ENCODE data around the gene SPATA6. TPM values are rescaled to one million over a fixed set of nuclear protein-coding genes. Genes with fewer than 3 reads are reported as not detected.
"Not testable (repeated sequence)": the region's sequence is repeated elsewhere in the genome, so short reads cannot be mapped to it uniquely, and the experiment has no call there.

SPATA6 gene
- 0.16 TPM in 1 of 2 replicates, not detected in the other for total RNA-seq (2014; rRNA removed; shearing (Covaris generic))
- polyA plus RNA-seq (2015; cell fraction: cytosol; rRNA removed): 1.1 and 1.3 TPM in 2 replicates
- polyA plus RNA-seq (2015; cell fraction: nucleus; rRNA removed): 2.7 and 3.0 TPM in 2 replicates

DNA sequence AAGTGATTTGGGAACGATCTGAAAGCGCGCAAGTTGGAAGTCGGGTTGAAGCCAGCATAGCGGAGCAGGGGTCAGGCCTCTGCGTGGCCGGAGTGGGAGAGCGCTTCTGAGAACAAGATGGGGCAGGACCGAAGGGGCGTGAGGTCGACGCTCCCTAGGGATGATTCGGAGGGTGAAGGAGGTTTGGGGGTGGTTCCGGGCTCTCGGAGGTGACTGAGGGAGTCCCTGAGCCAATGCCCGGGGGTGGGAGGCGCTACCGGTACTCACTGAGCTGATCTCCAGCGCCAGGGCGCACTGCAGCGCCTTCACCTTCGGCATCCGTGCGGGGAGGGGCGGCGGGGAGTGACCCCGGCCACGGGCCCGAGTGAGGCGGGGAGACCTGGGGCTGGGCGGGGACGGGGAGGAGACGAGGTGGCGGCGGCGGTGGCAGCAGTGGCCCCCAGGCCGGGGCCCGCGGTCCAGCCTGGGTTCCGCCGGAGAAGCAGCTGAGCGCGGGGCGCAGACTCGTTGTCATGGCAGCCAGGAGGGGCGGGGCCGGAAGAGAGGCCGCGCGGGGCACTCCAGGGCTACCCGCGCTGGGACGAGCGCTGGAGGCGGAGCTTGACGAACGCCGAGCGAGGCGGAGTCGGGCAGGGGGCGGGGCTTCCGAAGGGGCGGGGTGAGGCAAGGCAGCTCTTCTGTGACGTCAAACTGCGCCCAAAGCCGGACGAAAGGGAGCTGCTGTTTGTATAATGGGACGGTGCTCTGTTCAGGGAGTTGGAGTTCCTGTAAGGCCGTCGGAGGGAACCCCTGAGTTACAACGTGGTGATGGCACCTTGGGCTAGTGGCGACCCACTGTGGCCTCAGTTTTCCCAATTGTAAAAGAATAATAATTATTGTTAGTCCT is at the start of gene SPATA6:
Gene SPATA6, minus strand, starts transcription at position 514 of the 886 bp plus-strand sequence. Its CDS starts 196 bp downstream, at position 318.
- peak; percentile 55 for DNase-seq (ENCODE audit: low read depth)

DNA sequence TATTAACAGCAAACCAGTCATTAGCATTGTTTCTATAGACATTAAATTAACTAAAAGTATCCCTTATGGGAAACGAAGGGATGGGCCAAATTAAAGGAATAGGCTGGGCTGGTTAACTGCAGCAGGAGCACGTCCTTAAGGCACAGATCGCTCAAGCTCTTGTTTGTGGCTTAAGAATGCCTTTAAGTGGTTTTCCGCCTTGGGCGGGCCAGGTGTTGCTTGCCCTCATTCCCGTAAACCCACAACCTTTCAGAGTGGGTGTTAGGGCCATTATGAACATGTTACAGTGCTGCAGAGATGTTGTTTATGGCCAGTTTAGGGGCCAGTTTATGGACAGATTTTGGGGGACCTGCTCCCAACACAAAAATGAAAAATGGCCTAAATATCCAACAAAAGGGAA is 47.9 kb upstream of the SPATA6 start:
- not testable (repeated sequence) for DNase-seq (ENCODE audit: low read depth)

- no peak for DNase-seq (ENCODE audit: low read depth)
Observed at GRCh38 chr1:48506870-48507269, 34.9 kb upstream of the SPATA6 start.

DNA sequence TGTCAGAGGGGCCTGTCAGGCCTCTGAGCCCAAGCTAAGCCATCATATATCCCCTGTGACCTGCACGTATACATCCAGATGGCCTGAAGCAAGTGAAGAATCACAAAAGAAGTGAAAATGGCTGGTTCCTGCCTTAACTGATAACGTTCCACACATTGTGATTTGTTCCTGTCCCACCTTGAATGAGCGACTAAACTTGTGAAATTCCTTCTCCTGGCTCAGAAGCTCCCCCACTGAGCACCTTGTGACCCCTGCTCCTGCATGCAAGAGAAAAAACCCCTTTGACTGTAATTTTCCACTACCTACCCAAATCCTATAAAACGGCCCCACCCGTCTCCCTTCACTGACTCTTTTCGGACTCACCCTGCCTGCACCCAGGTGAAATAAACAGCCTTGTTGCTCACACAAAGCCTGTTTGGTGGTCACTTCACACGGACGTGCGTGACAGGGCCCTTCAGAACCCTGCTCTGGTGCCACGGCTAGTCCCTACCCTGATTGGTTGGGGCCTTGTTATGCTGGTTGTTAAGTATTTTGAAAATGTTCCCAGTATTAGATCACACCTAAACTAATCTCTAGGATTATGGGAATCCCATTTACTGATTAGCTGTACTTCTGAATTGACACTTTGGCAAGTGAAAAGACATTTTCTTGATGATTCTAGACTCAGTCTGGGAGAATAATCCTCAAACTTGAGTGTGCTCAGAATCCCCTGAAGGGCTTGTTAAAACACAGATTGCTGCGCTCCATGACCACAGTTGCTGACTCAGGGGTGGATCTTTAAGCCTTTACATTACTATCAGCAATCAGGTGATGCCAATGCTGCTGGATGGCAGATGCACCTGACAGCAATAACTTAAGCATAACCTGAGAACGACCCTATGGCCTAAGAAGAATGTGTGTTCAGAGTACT is 28.8 kb upstream of the SPATA6 start:
- no peak for DNase-seq (ENCODE audit: low read depth)

- no peak for DNase-seq (ENCODE audit: low read depth)
Observed at GRCh38 chr1:48499211-48499735, 27.3 kb upstream of the SPATA6 start.

DNA sequence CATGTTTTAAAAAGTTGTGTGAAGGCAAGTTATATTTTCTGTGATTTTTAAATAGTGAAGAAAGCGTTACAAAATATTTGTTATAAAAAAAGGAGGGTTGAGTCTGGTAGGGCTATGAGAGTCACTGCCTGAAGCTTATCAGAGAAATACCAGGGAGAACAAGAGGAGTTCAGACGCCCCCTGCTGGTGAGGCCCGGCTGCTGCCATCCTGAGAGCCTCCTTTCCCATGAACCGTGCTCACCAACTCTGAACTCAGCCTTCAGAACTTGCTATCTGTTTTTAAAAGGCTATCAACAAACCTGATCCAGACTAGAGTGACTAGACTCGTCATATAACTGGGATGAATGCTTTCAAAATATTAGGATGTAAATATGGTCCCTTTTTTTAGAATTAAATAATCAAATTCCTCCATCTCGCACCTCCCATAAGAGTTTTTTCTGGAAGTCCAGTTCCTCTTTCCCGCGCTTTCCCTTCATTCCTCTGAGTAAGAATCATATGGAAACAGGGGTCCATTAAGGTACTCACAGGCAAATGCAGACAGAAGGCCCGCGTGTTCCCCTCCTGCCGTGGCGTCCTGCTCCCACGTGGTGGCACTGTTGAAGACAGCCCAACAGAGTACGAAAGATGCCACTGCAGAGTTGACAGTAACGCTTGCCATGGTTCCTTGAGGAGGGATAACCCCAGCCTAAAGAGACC is 26.2 kb upstream of the SPATA6 start:
- DNase-seq (ENCODE audit: low read depth): peak; percentile 69

DNA sequence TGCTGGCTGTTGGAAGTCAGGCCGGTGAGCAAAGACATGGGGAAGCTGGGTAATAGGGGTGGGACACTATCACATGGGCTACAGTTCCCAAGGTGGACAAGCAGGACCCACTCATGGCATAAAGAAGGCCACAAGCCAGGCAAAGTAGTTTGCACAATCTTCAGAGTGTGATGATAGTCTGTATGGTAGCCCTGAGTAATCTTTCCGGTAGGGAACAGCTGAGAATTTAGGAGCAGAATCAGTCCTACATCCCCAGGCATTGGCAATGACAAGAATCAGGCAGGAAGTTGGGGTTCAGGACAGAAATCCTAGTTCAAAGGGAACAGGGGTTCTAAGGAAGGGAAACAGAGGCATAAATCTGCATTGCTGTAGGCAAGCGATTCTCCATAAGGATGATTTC is 23.9 kb upstream of the SPATA6 start:
- no peak for DNase-seq (ENCODE audit: low read depth)

- DNase-seq (ENCODE audit: low read depth): no peak
Observed at GRCh38 chr1:48495166-48495565, 23.2 kb upstream of the SPATA6 start.

DNA sequence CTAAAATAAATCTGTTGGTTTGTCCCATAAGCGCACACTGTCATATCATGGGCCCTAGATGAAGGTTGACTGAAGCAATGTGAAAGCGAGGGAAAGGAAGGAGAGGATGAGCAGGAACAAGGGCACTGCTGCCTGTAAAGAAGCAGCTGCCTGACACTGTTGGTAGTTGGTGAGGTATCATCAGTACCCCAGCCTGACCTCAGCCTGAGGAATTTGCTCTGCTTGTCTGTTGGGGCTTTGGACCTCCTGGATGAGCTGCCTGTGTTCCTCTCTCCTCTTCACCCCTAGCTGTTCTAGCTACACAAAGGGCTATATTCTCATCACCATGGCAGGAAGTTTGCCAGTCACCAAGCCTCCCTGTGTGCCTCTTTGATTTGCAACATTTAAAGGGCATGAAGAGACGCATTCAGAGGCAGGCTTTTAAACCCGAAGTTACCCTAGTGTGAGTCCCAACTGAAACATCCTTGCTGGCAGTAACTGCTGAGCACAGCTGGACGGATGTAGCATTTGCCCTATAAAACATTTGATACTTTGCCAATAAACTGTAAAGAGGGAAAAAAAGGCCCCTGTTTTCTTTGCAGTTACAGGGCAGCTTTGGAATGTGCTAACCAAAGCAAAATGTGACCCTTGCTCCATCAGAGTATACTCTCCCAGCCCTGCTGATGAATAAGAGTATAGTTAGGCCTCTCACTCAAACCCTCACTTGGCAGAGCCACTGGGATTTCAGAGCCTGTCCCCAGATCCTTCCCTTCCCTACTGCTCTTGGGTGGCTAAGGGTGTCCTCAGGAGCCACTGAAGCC is 22.2 kb upstream of the SPATA6 start:
- DNase-seq (ENCODE audit: low read depth): peak; percentile 60

- DNase-seq (ENCODE audit: low read depth): no peak
Observed at GRCh38 chr1:48493041-48493440, 21.0 kb upstream of the SPATA6 start.

GRCh38 chr1:48492392-48492791 is 20.4 kb upstream of the SPATA6 start:
- no peak for DNase-seq (ENCODE audit: low read depth)

DNA sequence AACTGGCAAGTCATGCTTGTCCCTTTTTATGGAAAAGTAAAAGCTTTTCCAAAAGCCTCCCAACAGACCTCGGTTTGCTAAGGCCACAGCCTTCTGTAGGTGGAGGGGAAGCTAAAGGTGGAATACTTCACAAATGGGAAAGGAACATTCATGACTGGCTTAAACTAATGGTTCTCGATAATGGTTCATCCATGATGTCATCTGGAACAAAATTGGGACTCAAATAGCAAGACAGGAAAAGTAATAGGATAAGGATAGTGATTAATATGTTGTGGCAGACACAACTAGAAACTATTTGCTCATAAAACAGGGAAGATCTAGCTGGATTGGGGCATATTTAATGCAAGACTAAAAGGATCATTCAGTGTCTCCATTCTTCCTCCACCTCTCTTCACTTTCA is 16.7 kb upstream of the SPATA6 start:
- no peak for DNase-seq (ENCODE audit: low read depth)

DNA sequence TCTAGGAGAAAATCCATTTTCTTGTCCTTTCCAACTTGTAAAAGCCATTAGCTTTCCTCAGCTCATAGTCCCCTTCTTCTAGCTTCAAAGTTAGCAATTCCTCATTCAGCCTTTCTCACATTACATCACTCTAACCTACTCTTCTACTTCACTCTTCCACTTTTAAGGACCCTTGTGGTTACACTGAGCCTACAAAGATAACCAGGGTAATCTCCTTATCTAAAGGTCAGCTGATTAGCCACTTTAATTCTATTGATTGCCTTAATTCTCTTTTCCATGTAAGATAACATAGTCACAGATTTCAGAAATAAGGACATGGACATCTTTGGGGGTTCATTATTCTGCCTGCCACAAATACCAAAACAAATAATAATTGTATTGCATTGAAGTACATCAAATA is 8.5 kb upstream of the SPATA6 start:
- DNase-seq (ENCODE audit: low read depth): no peak

DNA sequence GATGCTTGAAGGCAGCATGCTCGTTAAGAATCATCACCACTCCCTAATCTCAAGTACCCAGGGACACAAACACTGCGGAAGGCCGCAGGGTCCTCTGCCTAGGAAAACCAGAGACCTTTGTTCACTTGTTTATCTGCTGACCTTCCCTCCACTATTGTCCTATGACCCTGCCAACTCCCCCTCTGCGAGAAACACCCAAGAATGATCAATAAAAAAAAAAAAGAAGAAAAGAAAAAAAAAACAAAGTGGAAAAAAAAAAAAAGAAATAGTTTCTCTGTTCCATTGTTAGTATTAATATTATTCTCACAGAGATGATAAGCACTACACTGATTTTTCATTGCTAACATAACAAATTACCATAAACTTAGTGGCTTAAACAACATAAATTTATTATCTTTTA is 8.0 kb upstream of the SPATA6 start:
- DNase-seq (ENCODE audit: low read depth): not testable (repeated sequence)

GRCh38 chr1:48472638-48473037 is 634 bp upstream of the SPATA6 start:
- no peak for DNase-seq (ENCODE audit: low read depth)

DNA sequence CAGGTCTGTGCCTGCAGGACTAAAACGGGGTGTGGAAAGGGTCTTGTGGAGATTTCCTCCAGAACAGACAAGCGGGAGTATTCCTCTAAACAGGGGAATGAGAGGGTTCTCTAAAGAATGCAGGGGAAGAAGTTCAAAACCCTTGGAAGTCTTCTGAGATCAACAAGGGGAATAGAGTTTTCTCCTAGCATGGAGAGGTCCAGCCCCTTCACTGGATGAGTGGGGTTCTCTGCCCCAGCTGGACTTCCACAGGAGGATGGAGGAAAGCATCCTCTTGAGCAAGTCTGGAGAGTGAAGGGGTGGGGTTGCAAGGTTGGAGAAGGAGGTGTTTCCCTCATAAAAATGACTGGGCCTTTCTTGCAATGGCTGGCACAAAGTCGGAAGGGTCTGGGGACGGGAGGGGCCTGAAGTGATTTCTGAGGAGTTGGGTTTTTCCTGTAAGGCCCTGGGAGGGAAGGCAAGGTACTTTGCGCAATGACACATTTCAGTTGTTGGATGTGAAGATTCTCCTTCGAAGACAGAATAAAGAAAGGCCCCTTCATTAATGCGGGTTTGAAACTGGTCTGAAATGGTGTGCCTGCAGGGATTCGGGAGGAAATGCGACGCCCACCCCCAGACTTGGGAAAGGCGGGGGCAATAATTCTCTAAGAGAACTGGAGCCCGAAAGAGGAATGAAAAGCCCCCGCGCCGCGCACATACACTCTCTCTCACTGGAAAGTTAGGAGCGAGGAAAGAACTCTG is 884 bp downstream of the SPATA6 start:
- no peak for DNase-seq (ENCODE audit: low read depth)

GRCh38 chr1:48470481-48470855 is 1.5 kb downstream of the SPATA6 start:
- DNase-seq (ENCODE audit: low read depth): no peak

- no peak for DNase-seq (ENCODE audit: low read depth)
Observed at GRCh38 chr1:48469616-48470480, 2.2 kb downstream of the SPATA6 start.

GRCh38 chr1:48466594-48466993 is 5.4 kb downstream of the SPATA6 start:
- no peak for DNase-seq (ENCODE audit: low read depth)
